MCF 10A (cell line): Measurements from ENCODE around the gene DNAJB2. TPM values are rescaled to one million over a fixed set of nuclear protein-coding genes. Genes with fewer than 3 reads are reported as not detected.

ENCODE experiments used
- BruUV-seq: library from RNA; stranded (reverse); fragments of 400-500 nt; replicated peaks from 2 replicates; lab custom pipeline; 2021; lab: Mats Ljungman, UMichigan
- CTCF ChIA-PET: fragments of 300-600 bp; sonication (Branson Sonifier 250); formaldehyde crosslinking; extraction: SDS; loops from one replicate; lab custom pipeline; 2021; ENCODE audit warnings: antibody characterized with exemption, inconsistent platforms; lab: Yijun Ruan, JAX
- POLR2A ChIA-PET: fragments of 300-600, 350-650 bp; sonication (Branson Sonifier 250); formaldehyde crosslinking; extraction: SDS; loops from one replicate; lab custom pipeline; 2020; ENCODE audit warnings: antibody characterized with exemption, inconsistent platforms; lab: Yijun Ruan, JAX
- DNase-seq: peaks from one replicate; pipeline ENCODE4 v3.0.0-alpha.2; 2018; ENCODE audit not compliant: unreplicated experiment
- H3K27ac Mint-ChIP-seq: one replicate; pipeline ENCODE4 v1.8.0; 2022; ENCODE audit warnings: mild to moderate bottlenecking, low read depth, mixed read lengths; ENCODE audit not compliant: unreplicated experiment
- H3K27me3 Mint-ChIP-seq: one replicate; pipeline ENCODE4 v1.8.0; 2022; ENCODE audit warnings: mixed read lengths; ENCODE audit not compliant: insufficient read depth, unreplicated experiment
- H3K36me3 Mint-ChIP-seq: one replicate; pipeline ENCODE4 v1.8.0; 2022; ENCODE audit warnings: mild to moderate bottlenecking, moderate library complexity, mixed read lengths; ENCODE audit not compliant: insufficient read depth, unreplicated experiment
- H3K4me1 Mint-ChIP-seq: one replicate; pipeline ENCODE4 v1.8.0; 2022; ENCODE audit warnings: mixed read lengths; ENCODE audit not compliant: insufficient read depth, unreplicated experiment
- H3K4me3 Mint-ChIP-seq: one replicate; pipeline ENCODE4 v1.8.0; 2022; ENCODE audit warnings: mild to moderate bottlenecking, moderate library complexity, mixed read lengths; ENCODE audit not compliant: unreplicated experiment
- H3K9me3 Mint-ChIP-seq: one replicate; pipeline ENCODE4 v1.8.0; 2022; ENCODE audit warnings: mixed read lengths; ENCODE audit not compliant: unreplicated experiment
- intact Hi-C: fragments of 100-400 bp; cut with micrococcal nuclease; formaldehyde crosslinking; loops from 2 replicates; pipeline ENCODE4 v1.14.1; 2022
- total RNA-seq: library from RNA; stranded (reverse); gene quantifications from 2 replicates; pipeline ENCODE4 v1.2.3, GENCODE V29; 2022
- TF ChIP-seq, protein P1 (sequence below): fragments of 200-600 bp; IDR thresholded peaks from one replicate; pipeline ENCODE4 v1.8.0; 2022; ENCODE audit warnings: antibody characterized with exemption, mild to moderate bottlenecking; ENCODE audit not compliant: unreplicated experiment

DNAJB2 gene
- total RNA-seq, 1 experiment from 2014 or later, result 59.8 TPM

DNA sequence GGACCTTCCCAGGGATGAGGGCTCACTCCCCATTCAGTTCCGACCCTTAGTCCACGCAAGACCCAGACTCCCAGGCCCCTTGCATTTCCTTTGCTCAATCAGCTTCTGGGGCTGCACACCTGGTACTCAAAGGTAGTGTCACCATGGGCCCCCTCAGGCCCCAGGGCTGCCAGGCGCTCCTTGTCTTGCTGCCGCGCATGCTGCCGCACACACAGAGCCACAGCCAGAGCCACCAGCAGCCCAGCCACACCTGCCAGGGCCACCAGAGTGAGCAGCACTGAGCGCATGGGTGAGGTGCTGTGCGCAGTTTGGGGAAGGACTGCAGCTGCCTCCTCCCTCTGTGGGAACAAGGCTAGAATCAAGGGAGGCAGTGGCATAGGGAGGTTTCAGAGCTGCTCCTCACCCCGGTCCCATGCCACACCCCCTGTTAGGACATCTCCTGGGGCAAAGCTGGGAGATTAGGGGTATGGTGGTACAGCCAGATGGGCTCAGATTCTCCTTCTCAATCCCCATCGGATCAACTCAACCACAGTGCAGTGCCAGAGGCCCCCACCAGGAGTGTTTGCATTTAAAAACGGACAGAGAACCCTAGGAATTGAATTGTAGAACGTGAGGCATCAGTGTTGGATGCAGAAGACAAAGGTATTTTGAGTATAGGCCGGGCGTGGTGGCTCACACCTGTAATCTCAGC is 18.7 kb downstream of the DNAJB2 start:
- no peak for DNase-seq
- TF ChIP-seq, protein P1, sequence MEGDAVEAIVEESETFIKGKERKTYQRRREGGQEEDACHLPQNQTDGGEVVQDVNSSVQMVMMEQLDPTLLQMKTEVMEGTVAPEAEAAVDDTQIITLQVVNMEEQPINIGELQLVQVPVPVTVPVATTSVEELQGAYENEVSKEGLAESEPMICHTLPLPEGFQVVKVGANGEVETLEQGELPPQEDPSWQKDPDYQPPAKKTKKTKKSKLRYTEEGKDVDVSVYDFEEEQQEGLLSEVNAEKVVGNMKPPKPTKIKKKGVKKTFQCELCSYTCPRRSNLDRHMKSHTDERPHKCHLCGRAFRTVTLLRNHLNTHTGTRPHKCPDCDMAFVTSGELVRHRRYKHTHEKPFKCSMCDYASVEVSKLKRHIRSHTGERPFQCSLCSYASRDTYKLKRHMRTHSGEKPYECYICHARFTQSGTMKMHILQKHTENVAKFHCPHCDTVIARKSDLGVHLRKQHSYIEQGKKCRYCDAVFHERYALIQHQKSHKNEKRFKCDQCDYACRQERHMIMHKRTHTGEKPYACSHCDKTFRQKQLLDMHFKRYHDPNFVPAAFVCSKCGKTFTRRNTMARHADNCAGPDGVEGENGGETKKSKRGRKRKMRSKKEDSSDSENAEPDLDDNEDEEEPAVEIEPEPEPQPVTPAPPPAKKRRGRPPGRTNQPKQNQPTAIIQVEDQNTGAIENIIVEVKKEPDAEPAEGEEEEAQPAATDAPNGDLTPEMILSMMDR, result no peak
- no TSS peak for BruUV-seq
- Mint-ChIP-seq H3K27me3 (peaks cover 35% of the 10 kb centered on the region), H3K4me1 (peaks cover 11% of the 10 kb centered on the region), H3K9me3 (no peaks in the 10 kb centered on the region), H3K36me3 (peaks cover 6% of the 10 kb centered on the region), H3K27ac (no peak overlapping the region), H3K4me3 (no peak overlapping the region)
- ChIA-PET CTCF (interaction anchor here (0.6 to 17.4 kb wide), 19 partner anchors 7 to 271 kb away, joined by 3 to 445 read pairs (median 5); partner anchors contain the start of genes ABCB6, CNPPD1, DNAJB2 and GLB1L), POLR2A (interaction anchor here (0.6 to 1.4 kb wide), 2 partner anchors 121 to 161 kb away, joined by 3 to 8 read pairs; partner anchors contain the start of gene CNPPD1)
- intact Hi-C loops, result loop anchor here (1.0 to 5.0 kb wide), 5 partner anchors 19 to 138 kb away; partner anchors contain the start of genes ABCB6, DNAJB2, GLB1L and NHEJ1

DNA sequence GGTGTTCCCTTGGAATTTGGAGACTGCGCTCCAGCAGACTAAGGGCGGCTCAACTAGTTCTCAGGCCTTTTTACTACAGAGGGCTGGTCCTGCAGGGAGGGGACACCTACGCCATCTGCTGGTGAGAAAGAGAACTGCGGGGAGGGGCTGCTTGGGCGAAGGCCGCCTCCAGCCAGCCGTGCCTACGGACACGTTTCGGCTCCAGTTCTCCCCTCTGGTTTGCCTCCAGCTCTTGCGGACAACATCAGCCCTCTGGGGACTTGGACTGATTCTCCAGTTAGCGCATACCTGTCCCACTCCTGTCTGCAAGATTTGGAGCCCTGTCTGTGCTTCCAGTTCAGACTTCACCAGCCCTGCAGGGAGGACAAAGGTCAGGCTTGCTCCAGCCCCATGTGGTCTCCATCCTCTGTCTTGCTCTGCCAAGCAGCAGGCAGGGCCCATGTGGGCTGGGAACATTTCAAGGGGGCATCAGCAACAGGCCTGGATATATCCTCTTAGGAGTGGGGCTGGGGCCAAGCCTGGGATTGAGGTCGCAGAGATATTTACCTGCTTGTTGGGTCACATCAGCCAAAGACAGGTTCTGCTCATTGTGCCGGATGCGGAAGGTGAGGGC is 19.7 kb downstream of the DNAJB2 start:
- intact Hi-C loops, result loop anchor here (1.0 to 5.0 kb wide), 5 partner anchors 20 to 139 kb away; partner anchors contain the start of genes ABCB6, DNAJB2, GLB1L and NHEJ1
- no TSS peak for BruUV-seq
- TF ChIP-seq, protein P1, result peak; percentile 99
- peak; percentile 75 for DNase-seq
- H3K4me3 Mint-ChIP-seq, result no peak overlapping the region
- H3K9me3 Mint-ChIP-seq, result no peaks in the 10 kb centered on the region
- CTCF ChIA-PET, result interaction anchor here (0.6 to 17.4 kb wide), 26 partner anchors 8 to 422 kb away, joined by 3 to 445 read pairs (median 5); partner anchors contain the start of genes ANKZF1, ATG9A, CNPPD1 and DNAJB2
- POLR2A ChIA-PET, result interaction anchor here (0.8 to 1.4 kb wide), 5 partner anchors 21 to 144 kb away, joined by 3 to 8 read pairs (median 3); partner anchors contain the start of genes CNPPD1 and ZFAND2B
- peaks cover 44% of the 10 kb centered on the region for H3K27me3 Mint-ChIP-seq
- H3K4me1 Mint-ChIP-seq, result peaks cover 7% of the 10 kb centered on the region
- no peak overlapping the region for H3K27ac Mint-ChIP-seq
- H3K36me3 Mint-ChIP-seq, result peaks cover 6% of the 10 kb centered on the region

DNA sequence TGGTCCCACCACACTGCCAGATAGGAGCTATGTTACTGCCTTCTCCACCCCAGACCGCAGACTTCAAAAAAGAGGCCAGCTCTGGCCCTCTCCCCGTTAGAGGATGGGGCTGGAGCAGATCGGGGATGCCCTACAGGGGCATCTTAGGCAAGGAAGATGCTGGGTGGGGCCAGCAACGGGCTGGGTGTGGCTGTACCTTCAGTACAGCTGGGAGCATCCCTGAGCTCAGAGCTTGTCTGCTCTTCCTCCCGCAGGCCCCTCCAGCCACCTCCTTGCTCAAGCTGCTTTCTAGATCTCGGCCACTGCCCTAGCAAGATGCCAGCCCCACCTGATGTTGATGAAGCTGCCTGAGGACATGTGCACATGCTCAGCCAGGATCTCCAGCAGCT is 20.2 kb downstream of the DNAJB2 start:
- Mint-ChIP-seq H3K27ac (no peak overlapping the region), H3K36me3 (peaks cover 6% of the 10 kb centered on the region), H3K9me3 (no peaks in the 10 kb centered on the region), H3K4me1 (peaks cover 2% of the 10 kb centered on the region), H3K4me3 (no peak overlapping the region), H3K27me3 (peaks cover 50% of the 10 kb centered on the region)
- CTCF ChIA-PET, result interaction anchor here (0.6 to 17.4 kb wide), 28 partner anchors 8 to 423 kb away, joined by 3 to 445 read pairs (median 5); partner anchors contain the start of genes ANKZF1, ATG9A, CNPPD1 and DNAJB2
- no TSS peak for BruUV-seq
- POLR2A ChIA-PET, result interaction anchor here (0.8 to 1.4 kb wide), 5 partner anchors 21 to 145 kb away, joined by 3 to 8 read pairs (median 3); partner anchors contain the start of genes CNPPD1 and ZFAND2B
- no peak for DNase-seq
- intact Hi-C loops, result loop anchor here (2.0 to 5.0 kb wide), 2 partner anchors 52 to 81 kb away; partner anchors contain the start of genes ABCB6, GLB1L and STK16
- TF ChIP-seq, protein P1, result no peak
